ENCODE measurements around the gene PLAGL2.
"Not testable (repeated sequence)": the region's sequence is repeated elsewhere in the genome, so short reads cannot be mapped to it uniquely, and the experiment has no call there.

The PLAGL2 gene

GRCh38 chr20:32181606-32182005, 25.9 kb downstream of the PLAGL2 start:
- DNase-seq, result no peak

GRCh38 chr20:32179934-32180333, 27.6 kb downstream of the PLAGL2 start:
- no peak for DNase-seq

- no peak for DNase-seq
Measured at GRCh38 chr20:32179515-32179914, 28.0 kb downstream of the PLAGL2 start.

- not testable (repeated sequence) for DNase-seq
Measured at GRCh38 chr20:32177696-32178095, 29.8 kb downstream of the PLAGL2 start.

GRCh38 chr20:32168184-32168910, 39.2 kb downstream of the PLAGL2 start:
- DNase-seq, result no peak

- DNase-seq, result no peak
Measured at GRCh38 chr20:32167552-32167951, 40.0 kb downstream of the PLAGL2 start.

- DNase-seq, result no peak
Measured at GRCh38 chr20:32165836-32166545, 41.6 kb downstream of the PLAGL2 start.

- DNase-seq, result no peak
Measured at GRCh38 chr20:32164984-32165735, 42.4 kb downstream of the PLAGL2 start.

GRCh38 chr20:32163951-32164350, 43.6 kb downstream of the PLAGL2 start:
- DNase-seq, result no peak

GRCh38 chr20:32162351-32162750, 45.2 kb downstream of the PLAGL2 start:
- DNase-seq, result no peak

- no peak for DNase-seq
Measured at GRCh38 chr20:32160341-32160740, 47.2 kb downstream of the PLAGL2 start.

- no peak for DNase-seq
Measured at GRCh38 chr20:32159766-32160221, 47.7 kb downstream of the PLAGL2 start.

GRCh38 chr20:32158943-32159660, 48.4 kb downstream of the PLAGL2 start:
- DNase-seq, result no peak

- no peak for DNase-seq
Measured at GRCh38 chr20:32158351-32158750, 49.2 kb downstream of the PLAGL2 start.

GRCh38 chr20:32157611-32158010, 49.9 kb downstream of the PLAGL2 start:
- DNase-seq, result no peak

GRCh38 chr20:32155017-32155981, 52.2 kb downstream of the PLAGL2 start:
- DNase-seq, result peak; percentile 71

- DNase-seq, result no peak
Measured at GRCh38 chr20:32153771-32154170, 53.8 kb downstream of the PLAGL2 start.

- DNase-seq, result no peak
Measured at GRCh38 chr20:32153156-32153665, 54.3 kb downstream of the PLAGL2 start.

GRCh38 chr20:32152421-32153155, 55.0 kb downstream of the PLAGL2 start:
- DNase-seq, result no peak

GRCh38 chr20:32150291-32150848, 57.2 kb downstream of the PLAGL2 start:
- no peak for DNase-seq
